Measurements from ENCODE around the gene CD274.
"Not testable (repeated sequence)": the region's sequence is repeated elsewhere in the genome, so short reads cannot be mapped to it uniquely, and the experiment has no call there.

The CD274 gene

DNA sequence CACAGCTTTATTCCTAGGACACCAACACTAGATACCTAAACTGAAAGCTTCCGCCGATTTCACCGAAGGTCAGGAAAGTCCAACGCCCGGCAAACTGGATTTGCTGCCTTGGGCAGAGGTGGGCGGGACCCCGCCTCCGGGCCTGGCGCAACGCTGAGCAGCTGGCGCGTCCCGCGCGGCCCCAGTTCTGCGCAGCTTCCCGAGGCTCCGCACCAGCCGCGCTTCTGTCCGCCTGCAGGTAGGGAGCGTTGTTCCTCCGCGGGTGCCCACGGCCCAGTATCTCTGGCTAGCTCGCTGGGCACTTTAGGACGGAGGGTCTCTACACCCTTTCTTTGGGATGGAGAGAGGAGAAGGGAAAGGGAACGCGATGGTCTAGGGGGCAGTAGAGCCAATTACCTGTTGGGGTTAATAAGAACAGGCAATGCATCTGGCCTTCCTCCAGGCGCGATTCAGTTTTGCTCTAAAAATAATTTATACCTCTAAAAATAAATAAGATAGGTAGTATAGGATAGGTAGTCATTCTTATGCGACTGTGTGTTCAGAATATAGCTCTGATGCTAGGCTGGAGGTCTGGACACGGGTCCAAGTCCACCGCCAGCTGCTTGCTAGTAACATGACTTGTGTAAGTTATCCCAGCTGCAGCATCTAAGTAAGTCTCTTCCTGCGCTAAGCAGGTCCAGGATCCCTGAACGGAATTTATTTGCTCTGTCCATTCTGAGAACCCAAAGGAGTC, at the start of gene CD274:
CD274 (plus strand) TSS at position 184 of the 733 bp plus-strand sequence. CDS start 5,572 bp downstream, outside the sequence.
- DNase-seq (ENCODE audit: low spot score) = peak; percentile 29

GRCh38 chr9:5402217-5402616, 48.1 kb upstream of the CD274 start:
- DNase-seq (ENCODE audit: low spot score) = no peak

GRCh38 chr9:5408596-5408995, 41.7 kb upstream of the CD274 start:
- DNase-seq (ENCODE audit: low spot score) = no peak

DNA sequence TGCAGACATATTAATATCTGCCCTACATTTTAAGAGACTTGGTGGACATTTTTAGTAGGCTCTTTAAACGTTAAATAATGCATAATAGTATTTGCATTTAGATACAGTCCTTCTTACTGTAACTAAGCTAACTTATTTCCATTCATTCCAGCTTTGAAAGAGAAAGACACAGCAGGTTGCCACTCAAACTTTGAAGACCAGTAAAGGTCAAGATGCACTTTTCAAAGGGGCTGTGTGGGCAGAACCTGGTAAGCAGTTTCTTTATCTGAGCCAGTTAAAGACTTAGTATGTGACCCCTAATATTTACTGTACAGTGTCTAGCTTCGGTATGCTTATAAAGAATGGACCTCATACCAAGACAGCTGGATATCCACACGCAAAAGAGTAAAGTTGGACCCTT, 33.4 kb upstream of the CD274 start:
- DNase-seq (ENCODE audit: low spot score) = no peak

GRCh38 chr9:5418481-5418880, 31.9 kb upstream of the CD274 start:
- DNase-seq (ENCODE audit: low spot score) = no peak

DNA sequence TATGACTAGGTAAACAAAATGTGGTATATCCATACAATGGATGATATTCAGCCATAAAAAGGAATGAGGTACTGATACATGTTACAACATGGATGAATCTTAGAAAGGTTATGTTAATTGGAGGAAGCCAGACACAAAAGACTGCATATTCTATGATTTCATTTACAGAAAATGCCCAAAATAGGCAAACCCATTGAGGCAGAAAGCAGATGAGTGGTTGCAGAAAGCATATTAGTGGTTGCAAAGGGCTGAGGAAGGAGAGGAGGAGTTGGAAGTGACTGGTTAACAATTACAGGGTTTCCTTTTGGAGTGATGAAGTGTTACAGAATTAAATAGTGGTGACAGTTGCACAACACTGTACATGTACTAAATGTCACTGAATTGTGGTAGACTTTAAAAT, 30.4 kb upstream of the CD274 start:
- DNase-seq (ENCODE audit: low spot score) = no peak

DNA sequence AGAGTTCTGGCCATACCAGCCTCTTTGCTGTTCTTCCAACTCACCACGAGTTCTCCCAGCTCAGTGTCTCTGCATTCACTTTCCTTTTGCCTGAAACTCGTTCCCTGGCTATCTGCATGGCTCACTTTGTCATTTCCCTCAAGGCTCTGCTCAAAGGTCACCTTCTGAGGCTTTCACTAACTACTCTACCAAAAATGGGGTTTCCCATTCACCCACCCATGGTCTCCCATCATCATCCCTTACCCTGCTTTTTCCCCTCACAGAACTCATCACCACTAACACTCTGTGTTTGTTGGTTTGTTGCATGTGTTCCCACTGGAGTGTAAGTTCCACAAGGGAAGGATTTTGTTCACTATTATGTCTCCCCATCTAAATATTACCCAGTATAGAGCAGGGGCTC, 29.2 kb upstream of the CD274 start:
- DNase-seq (ENCODE audit: low spot score) = no peak

DNA sequence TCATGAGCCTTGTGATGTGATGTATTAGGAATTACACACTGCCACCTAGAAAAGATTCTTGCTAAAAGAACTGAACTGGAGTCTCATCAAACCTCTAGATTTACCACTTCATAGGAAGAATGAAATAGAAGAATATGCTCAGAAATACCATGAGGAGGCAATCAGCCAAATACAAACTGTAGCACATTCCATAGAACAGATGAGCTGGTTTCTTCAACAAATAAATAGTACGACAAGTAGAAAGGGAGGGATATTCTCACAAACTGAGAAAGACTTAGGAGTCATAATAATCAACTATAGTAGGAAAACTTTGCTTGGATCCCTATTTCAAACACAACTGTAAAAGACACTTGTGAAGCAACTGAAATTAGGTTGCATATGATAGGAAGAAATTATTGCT, 28.1 kb upstream of the CD274 start:
- no peak for DNase-seq (ENCODE audit: low spot score)

GRCh38 chr9:5425006-5425628, 25.2 kb upstream of the CD274 start:
- no peak for DNase-seq (ENCODE audit: low spot score)

- no peak for DNase-seq (ENCODE audit: low spot score)
These were observed 23.3 kb upstream of the CD274 start for GRCh38 chr9:5427005-5427404.

- DNase-seq (ENCODE audit: low spot score) = no peak
These were observed 22.2 kb upstream of the CD274 start for GRCh38 chr9:5428172-5428571.

- DNase-seq (ENCODE audit: low spot score) = no peak
These were observed 21.4 kb upstream of the CD274 start for GRCh38 chr9:5428794-5429528.

- DNase-seq (ENCODE audit: low spot score) = no peak
These were observed 20.3 kb upstream of the CD274 start for GRCh38 chr9:5429873-5430564.

GRCh38 chr9:5430912-5431311, 19.4 kb upstream of the CD274 start:
- DNase-seq (ENCODE audit: low spot score) = no peak

DNA sequence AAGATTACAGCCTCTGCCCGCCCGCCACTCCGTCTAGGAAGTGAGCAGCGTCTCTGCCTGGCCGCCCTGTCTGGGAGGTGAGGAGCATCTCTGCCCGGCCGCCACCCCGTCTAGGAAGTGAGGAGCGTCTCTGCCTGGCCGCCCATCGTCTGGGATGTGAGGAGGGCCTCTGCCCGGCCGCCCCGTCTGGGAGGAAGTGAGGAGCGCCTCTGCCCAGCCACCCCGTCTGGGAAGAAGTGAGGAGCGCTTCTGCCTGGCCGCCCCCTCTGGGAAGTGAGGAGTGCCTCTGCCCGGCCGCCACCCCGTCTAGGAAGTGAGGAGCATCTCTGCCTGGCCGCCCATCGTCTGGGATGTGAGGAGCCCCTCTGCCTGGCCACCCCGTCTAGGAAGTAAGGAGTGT, 17.5 kb upstream of the CD274 start:
- DNase-seq (ENCODE audit: low spot score) = not testable (repeated sequence)

- DNase-seq (ENCODE audit: low spot score) = not testable (repeated sequence)
These were observed 17.0 kb upstream of the CD274 start for GRCh38 chr9:5433328-5433727.

GRCh38 chr9:5433841-5434810, 16.2 kb upstream of the CD274 start:
- DNase-seq (ENCODE audit: low spot score) = not testable (repeated sequence)

GRCh38 chr9:5435912-5436311, 14.4 kb upstream of the CD274 start:
- DNase-seq (ENCODE audit: low spot score) = no peak

- DNase-seq (ENCODE audit: low spot score) = no peak
These were observed 13.9 kb upstream of the CD274 start for GRCh38 chr9:5436441-5436840.

- peak; percentile 48 for DNase-seq (ENCODE audit: low spot score)
These were observed 12.8 kb upstream of the CD274 start, which contains the start of gene PLGRKT for GRCh38 chr9:5437254-5438216. Gene PLGRKT (minus strand): TSS chr9:5437925. CDS start chr9:5431977, 5,948 bp downstream.

Data from COLO829 (cell line).